Coronary artery (tissue), 2 donors: ENCODE data around the gene UAP1L1.

ENCODE experiments used
- DNase-seq: peaks from one replicate; pipeline ENCODE4 v3.0.0-alpha.2; 2017; ENCODE audit warnings: low spot score
- H3K27ac ChIP-seq, 2 donors: fragments of 200-600 bp; sonication (generic); one replicate each; pipeline ENCODE4 v1.5.1; 2016 to 2019
- H3K4me3 ChIP-seq: fragments of 200-600 bp; sonication (generic); 2 replicates; pipeline ENCODE4 v1.5.1; 2016; ENCODE audit warnings: mild to moderate bottlenecking, moderate library complexity
- CTCF ChIP-seq: fragments of 200-600 bp; sonication (generic); IDR thresholded peaks from one replicate; pipeline ENCODE4 v1.5.1; 2019; ENCODE audit warnings: antibody characterized with exemption

The UAP1L1 gene

GRCh38 chr9:137048655-137049543, 28.4 kb upstream of the UAP1L1 start:
- H3K4me3 ChIP-seq: no peak overlapping the region
- H3K27ac ChIP-seq: no peak overlapping the region
- no peak for TF ChIP-seq CTCF
- DNase-seq: no peak

- TF ChIP-seq CTCF: no peak
- no peak for DNase-seq
- Histone ChIP-seq H3K27ac (no peak overlapping the region), H3K4me3 (no peak overlapping the region)
Observed at GRCh38 chr9:137049544-137050449, 27.5 kb upstream of the UAP1L1 start.

GRCh38 chr9:137050570-137050969, 26.7 kb upstream of the UAP1L1 start:
- Histone ChIP-seq H3K27ac (no peak overlapping the region), H3K4me3 (no peak overlapping the region)
- no peak for DNase-seq
- TF ChIP-seq CTCF: no peak

- no peak for TF ChIP-seq CTCF
- H3K4me3 ChIP-seq: no peak overlapping the region
- no peak for DNase-seq
- no peak overlapping the region for H3K27ac ChIP-seq
Observed at GRCh38 chr9:137051145-137051724, 26.1 kb upstream of the UAP1L1 start.

GRCh38 chr9:137052293-137052692, 25.0 kb upstream of the UAP1L1 start:
- no peak for DNase-seq
- Histone ChIP-seq H3K27ac (no peak overlapping the region), H3K4me3 (no peak overlapping the region)
- no peak for TF ChIP-seq CTCF

- Histone ChIP-seq H3K4me3 (peak overlapping the region; percentile 66), H3K27ac (peak overlapping the region in 1 of 2 donors; percentile 54)
- no peak for TF ChIP-seq CTCF
- DNase-seq: no peak
Observed at GRCh38 chr9:137052998-137053943, 24.0 kb upstream of the UAP1L1 start.
